ENCODE results near the gene ASAP2.

GRCh38 chr2:9356261-9356660 is 149.6 kb downstream of the ASAP2 start:
- TF ChIP-seq SIN3A (IDR thresholded peaks at IDR 0.05; ENCODE audit: borderline replicate concordance, insufficient read depth, low read length) (no peak), POLR2AphosphoS5 (IDR thresholded peaks at IDR 0.05; ENCODE audit: low read depth, low read length) (no peak)
- TF ChIP-seq, protein P1, sequence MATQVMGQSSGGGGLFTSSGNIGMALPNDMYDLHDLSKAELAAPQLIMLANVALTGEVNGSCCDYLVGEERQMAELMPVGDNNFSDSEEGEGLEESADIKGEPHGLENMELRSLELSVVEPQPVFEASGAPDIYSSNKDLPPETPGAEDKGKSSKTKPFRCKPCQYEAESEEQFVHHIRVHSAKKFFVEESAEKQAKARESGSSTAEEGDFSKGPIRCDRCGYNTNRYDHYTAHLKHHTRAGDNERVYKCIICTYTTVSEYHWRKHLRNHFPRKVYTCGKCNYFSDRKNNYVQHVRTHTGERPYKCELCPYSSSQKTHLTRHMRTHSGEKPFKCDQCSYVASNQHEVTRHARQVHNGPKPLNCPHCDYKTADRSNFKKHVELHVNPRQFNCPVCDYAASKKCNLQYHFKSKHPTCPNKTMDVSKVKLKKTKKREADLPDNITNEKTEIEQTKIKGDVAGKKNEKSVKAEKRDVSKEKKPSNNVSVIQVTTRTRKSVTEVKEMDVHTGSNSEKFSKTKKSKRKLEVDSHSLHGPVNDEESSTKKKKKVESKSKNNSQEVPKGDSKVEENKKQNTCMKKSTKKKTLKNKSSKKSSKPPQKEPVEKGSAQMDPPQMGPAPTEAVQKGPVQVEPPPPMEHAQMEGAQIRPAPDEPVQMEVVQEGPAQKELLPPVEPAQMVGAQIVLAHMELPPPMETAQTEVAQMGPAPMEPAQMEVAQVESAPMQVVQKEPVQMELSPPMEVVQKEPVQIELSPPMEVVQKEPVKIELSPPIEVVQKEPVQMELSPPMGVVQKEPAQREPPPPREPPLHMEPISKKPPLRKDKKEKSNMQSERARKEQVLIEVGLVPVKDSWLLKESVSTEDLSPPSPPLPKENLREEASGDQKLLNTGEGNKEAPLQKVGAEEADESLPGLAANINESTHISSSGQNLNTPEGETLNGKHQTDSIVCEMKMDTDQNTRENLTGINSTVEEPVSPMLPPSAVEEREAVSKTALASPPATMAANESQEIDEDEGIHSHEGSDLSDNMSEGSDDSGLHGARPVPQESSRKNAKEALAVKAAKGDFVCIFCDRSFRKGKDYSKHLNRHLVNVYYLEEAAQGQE (IDR thresholded peaks at IDR 0.05; ENCODE audit: insufficient read depth in 1 of 2, low read depth in 2 of 2, low read length in 2 of 2), result no peak

Measured in PFSK-1 (cell line).